Measurements from ENCODE around the gene C2CD2.

GRCh38 chr21:41897047-41897669 is 56.7 kb downstream of the C2CD2 start:
- no peak for TF ChIP-seq EP300 (IDR thresholded peaks at IDR 0.05)
- no peak for TF ChIP-seq POLR2A (IDR thresholded peaks at IDR 0.05; ENCODE audit: low read depth)

Measured in esophagus muscularis mucosa (tissue), 2 donors.